ENCODE measurements around the gene PIK3C2G.

DNA sequence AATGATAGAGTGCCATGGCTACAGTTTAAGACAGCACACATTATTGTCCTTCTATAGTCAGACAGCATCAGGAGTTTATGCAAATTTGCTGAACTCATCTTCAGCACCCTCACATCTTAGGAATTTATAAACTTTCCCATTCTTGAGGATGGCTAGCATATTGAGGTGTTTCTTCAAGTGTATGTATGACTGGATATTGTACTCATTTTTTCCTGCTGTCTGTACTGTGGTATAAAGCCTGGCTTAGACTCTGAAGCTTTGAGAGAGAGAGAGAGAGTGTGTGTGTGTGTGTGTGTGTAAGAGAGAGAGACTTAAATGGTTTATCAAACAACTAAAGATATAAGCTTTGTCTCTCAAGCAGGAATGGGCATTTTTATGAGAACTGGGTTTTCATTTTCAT is 161.6 kb downstream of the PIK3C2G start:
- TF ChIP-seq SPI1 (IDR thresholded peaks at IDR 0.05; ENCODE audit: low read depth, low read length) (no peak), POLR2AphosphoS5 (IDR thresholded peaks at IDR 0.05; ENCODE audit: low read depth, low read length) (no peak)

Data from GM12891 (cell line).